Liver (tissue), 3 donors: ENCODE results near the gene FMN2.

Experiments
- FOXA1 ChIP-seq: IDR thresholded peaks from 2 replicates; pipeline ENCODE4 v1.6.1; 2016; ENCODE audit warnings: antibody characterized with exemption
- NR2F2 ChIP-seq: IDR thresholded peaks from 2 replicates; pipeline ENCODE4 v1.6.1; 2016; ENCODE audit warnings: antibody characterized with exemption
- RXRA ChIP-seq, 2 donors: IDR thresholded peaks; 2 replicates each; pipeline ENCODE4 v1.6.1; 2017 to 2018; ENCODE audit warnings: antibody characterized with exemption in 2 of 2, mild to moderate bottlenecking in 1 of 2
- SP1 ChIP-seq: IDR thresholded peaks from 2 replicates; pipeline ENCODE4 v1.6.1; 2018; ENCODE audit warnings: antibody characterized with exemption, mild to moderate bottlenecking
- TF ChIP-seq, protein P1 (sequence below): IDR thresholded peaks from 2 replicates; pipeline ENCODE4 v1.6.1; 2016; ENCODE audit warnings: antibody characterized with exemption
- TF ChIP-seq, protein P2 (sequence below): fragments of 150-350 bp; IDR thresholded peaks from 2 replicates; pipeline ENCODE4 v1.5.1; 2017; ENCODE audit warnings: improper control_type of control experiment, low read depth, low read length; ENCODE audit not compliant: missing input control
- TF ChIP-seq, protein P3 (sequence below): IDR thresholded peaks from 2 replicates; pipeline ENCODE4 v1.6.1; 2016; ENCODE audit warnings: antibody characterized with exemption, mild to moderate bottlenecking
- donor health status: healthy.
- donor health status: healthy.

DNA sequence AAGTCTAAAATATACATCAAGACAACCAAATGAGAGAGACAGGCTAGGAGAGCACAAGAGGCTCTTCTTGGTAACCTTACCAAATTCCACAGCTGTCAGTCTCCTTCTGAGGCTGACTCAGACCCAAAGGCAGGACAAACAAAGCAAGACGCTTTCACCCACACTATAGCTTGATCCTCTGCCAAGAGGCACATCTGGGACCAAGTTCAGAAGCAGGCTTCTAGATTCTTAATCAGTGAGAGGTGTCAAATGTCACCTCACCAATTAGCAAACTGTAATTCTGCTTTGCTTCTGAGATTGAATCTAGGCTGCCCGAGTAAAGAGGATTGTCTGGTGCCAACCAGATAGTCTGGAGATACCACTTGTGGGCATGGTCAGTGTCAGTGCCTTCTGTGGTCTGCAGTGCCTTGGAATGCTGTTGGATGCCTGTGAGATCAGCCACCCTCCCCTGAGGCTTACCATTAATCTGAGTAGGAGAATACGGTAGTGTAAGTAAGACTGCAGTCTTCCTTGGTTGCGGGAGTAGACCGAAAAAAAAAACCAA is 151.0 kb downstream of the FMN2 start:
- TF ChIP-seq RXRA (IDR thresholded peaks at IDR 0.05) (no peak), SP1 (no peak), NR2F2 (no peak), FOXA1 (no peak)
- TF ChIP-seq, protein P1, sequence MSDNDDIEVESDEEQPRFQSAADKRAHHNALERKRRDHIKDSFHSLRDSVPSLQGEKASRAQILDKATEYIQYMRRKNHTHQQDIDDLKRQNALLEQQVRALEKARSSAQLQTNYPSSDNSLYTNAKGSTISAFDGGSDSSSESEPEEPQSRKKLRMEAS: no peak
- TF ChIP-seq, protein P2, sequence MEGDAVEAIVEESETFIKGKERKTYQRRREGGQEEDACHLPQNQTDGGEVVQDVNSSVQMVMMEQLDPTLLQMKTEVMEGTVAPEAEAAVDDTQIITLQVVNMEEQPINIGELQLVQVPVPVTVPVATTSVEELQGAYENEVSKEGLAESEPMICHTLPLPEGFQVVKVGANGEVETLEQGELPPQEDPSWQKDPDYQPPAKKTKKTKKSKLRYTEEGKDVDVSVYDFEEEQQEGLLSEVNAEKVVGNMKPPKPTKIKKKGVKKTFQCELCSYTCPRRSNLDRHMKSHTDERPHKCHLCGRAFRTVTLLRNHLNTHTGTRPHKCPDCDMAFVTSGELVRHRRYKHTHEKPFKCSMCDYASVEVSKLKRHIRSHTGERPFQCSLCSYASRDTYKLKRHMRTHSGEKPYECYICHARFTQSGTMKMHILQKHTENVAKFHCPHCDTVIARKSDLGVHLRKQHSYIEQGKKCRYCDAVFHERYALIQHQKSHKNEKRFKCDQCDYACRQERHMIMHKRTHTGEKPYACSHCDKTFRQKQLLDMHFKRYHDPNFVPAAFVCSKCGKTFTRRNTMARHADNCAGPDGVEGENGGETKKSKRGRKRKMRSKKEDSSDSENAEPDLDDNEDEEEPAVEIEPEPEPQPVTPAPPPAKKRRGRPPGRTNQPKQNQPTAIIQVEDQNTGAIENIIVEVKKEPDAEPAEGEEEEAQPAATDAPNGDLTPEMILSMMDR: no peak
- TF ChIP-seq, protein P3, sequence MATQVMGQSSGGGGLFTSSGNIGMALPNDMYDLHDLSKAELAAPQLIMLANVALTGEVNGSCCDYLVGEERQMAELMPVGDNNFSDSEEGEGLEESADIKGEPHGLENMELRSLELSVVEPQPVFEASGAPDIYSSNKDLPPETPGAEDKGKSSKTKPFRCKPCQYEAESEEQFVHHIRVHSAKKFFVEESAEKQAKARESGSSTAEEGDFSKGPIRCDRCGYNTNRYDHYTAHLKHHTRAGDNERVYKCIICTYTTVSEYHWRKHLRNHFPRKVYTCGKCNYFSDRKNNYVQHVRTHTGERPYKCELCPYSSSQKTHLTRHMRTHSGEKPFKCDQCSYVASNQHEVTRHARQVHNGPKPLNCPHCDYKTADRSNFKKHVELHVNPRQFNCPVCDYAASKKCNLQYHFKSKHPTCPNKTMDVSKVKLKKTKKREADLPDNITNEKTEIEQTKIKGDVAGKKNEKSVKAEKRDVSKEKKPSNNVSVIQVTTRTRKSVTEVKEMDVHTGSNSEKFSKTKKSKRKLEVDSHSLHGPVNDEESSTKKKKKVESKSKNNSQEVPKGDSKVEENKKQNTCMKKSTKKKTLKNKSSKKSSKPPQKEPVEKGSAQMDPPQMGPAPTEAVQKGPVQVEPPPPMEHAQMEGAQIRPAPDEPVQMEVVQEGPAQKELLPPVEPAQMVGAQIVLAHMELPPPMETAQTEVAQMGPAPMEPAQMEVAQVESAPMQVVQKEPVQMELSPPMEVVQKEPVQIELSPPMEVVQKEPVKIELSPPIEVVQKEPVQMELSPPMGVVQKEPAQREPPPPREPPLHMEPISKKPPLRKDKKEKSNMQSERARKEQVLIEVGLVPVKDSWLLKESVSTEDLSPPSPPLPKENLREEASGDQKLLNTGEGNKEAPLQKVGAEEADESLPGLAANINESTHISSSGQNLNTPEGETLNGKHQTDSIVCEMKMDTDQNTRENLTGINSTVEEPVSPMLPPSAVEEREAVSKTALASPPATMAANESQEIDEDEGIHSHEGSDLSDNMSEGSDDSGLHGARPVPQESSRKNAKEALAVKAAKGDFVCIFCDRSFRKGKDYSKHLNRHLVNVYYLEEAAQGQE: no peak
